ENCODE data around the gene F2R. TPM values are rescaled to one million over a fixed set of nuclear protein-coding genes. Genes with fewer than 3 reads are reported as not detected.

Gene F2R
- total and polyA plus RNA-seq, 2 of the 13 experiments (the other 11 are each of a cell fraction or from before 2014, with no cell fraction given) = 8.3 to 12.3 TPM

- H3K9ac ChIP-seq (ENCODE audit: insufficient read depth, low read depth, low read length) = no peak overlapping the region
- H3K27me3 ChIP-seq (ENCODE audit: control insufficient read depth in 1 of 2, insufficient read depth in 2 of 2, low read length in 2 of 2) = no peaks in the 10 kb centered on the region
- FAIRE-seq (no peak), ATAC-seq (no peak), DNase-seq (ENCODE audit: low spot score) (no peak)
- no peak overlapping the region for H3K4me3 ChIP-seq (replicated peaks in 1 of 3; ENCODE audit: insufficient read depth in 1 of 3, low read depth in 2 of 3, low read length in 3 of 3)
- POLR2A ChIA-PET = no interaction called here
- H3K79me2 ChIP-seq (ENCODE audit: insufficient read depth, low read length) = no peaks in the 10 kb centered on the region
- peaks cover 18% of the 10 kb centered on the region for H3K4me1 ChIP-seq (ENCODE audit: insufficient read depth, low read length)
- 0 out of 5 replicates have a peak, but pooled peaks cover 0 to 4% of the 10 kb centered on the region in 2 experiments for H3K36me3 ChIP-seq (replicated peaks in 1 of 2; ENCODE audit: control insufficient read depth in 1 of 2, insufficient read depth in 2 of 2, low read length in 2 of 2)
- H4K20me1 ChIP-seq (ENCODE audit: insufficient read depth, low read length) = no peaks in the 10 kb centered on the region
- WGBS (ENCODE audit: low lambda C conversion rate) = 70% methylated on average over 4 of the region's 4 CpGs
- no peak overlapping the region for H3K4me2 ChIP-seq (ENCODE audit: low read depth, low read length)
- intact Hi-C loops (cut with micrococcal nuclease; ENCODE audit: unreplicated experiment) = no loop called here
- TF ChIP-seq ZNF256 (CRISPR knock-in tag; conservative IDR thresholded peaks at IDR 0.05) (no peak), HDAC1 (CRISPR knock-in tag; IDR thresholded peaks at IDR 0.05) (no peak), ZNF282 (IDR thresholded peaks at IDR 0.05; ENCODE audit: partially characterized antibody) (no peak), GABPB1 (CRISPR knock-in tag; IDR thresholded peaks at IDR 0.05) (no peak), NFYB (CRISPR knock-in tag; IDR thresholded peaks at IDR 0.05) (no peak), ZNF451 (CRISPR knock-in tag; IDR thresholded peaks at IDR 0.05) (no peak), CTCF (CRISPR knock-in tag; IDR thresholded peaks at IDR 0.05) (no peak)
- in situ Hi-C loops (cut with HindIII; ENCODE audit: extremely low pct_ligation_motif_present, low pct_unique_long_range_greater_than_20kb) = no loop called here
- H3K9me3 ChIP-seq (ENCODE audit: low read length) = no peaks in the 10 kb centered on the region
- no peak overlapping the region for H2AFZ ChIP-seq (ENCODE audit: low read length)
- no TSS peak for BruUV-seq (replicated peaks)
- H3K27ac ChIP-seq (ENCODE audit: extremely low read length, insufficient read depth, low read length) = no peak overlapping the region
- CTCF ChIA-PET (ENCODE audit: low intra/inter-chr PET ratio, low total read pairs) = no interaction called here
These were observed 20.0 kb downstream of the F2R start for GRCh38 chr5:76735762-76736545.
